ENCODE results near the gene SUGCT. TPM values are rescaled to one million over a fixed set of nuclear protein-coding genes. Genes with fewer than 3 reads are reported as not detected.
"Not testable (repeated sequence)": the region's sequence is repeated elsewhere in the genome, so short reads cannot be mapped to it uniquely, and the experiment has no call there.

SUGCT gene
- total RNA-seq, 1 donor from 2014 or later = 1.6 TPM

DNA sequence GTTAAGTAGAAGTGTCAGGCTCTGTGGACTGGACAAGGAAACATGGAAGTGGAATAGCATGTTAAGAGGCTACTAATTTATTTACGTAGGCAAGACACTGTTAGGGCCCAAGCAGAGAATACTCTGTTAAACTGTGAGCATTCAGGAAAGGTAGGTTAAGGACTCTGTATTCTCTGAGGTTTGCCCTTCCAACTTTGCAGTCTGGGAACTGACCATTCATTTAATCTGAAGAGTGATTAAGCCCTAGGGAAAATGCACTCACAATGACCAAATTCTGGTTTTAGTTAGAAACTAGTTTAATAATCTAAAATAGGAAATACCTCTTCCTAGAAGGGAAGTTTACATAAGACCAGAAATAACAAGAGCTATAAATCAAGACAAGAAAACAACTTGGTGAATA is 266.6 kb downstream of the SUGCT start:
- Mint-ChIP-seq H3K27ac (ENCODE audit: unreplicated experiment) (no peak overlapping the region), H3K36me3 (ENCODE audit: low read depth, unreplicated experiment) (no peaks in the 10 kb centered on the region), H3K9me3 (ENCODE audit: unreplicated experiment) (no peaks in the 10 kb centered on the region), H3K27me3 (ENCODE audit: unreplicated experiment) (no peaks in the 10 kb centered on the region), H3K4me3 (ENCODE audit: unreplicated experiment) (no peak overlapping the region), H3K4me1 (ENCODE audit: unreplicated experiment) (peaks cover 4% of the 10 kb centered on the region)
- TF ChIP-seq, protein P1, sequence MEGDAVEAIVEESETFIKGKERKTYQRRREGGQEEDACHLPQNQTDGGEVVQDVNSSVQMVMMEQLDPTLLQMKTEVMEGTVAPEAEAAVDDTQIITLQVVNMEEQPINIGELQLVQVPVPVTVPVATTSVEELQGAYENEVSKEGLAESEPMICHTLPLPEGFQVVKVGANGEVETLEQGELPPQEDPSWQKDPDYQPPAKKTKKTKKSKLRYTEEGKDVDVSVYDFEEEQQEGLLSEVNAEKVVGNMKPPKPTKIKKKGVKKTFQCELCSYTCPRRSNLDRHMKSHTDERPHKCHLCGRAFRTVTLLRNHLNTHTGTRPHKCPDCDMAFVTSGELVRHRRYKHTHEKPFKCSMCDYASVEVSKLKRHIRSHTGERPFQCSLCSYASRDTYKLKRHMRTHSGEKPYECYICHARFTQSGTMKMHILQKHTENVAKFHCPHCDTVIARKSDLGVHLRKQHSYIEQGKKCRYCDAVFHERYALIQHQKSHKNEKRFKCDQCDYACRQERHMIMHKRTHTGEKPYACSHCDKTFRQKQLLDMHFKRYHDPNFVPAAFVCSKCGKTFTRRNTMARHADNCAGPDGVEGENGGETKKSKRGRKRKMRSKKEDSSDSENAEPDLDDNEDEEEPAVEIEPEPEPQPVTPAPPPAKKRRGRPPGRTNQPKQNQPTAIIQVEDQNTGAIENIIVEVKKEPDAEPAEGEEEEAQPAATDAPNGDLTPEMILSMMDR (IDR thresholded peaks at IDR 0.05; ENCODE audit: unreplicated experiment) = no peak
- DNase-seq (ENCODE audit: low spot score) = no peak

DNA sequence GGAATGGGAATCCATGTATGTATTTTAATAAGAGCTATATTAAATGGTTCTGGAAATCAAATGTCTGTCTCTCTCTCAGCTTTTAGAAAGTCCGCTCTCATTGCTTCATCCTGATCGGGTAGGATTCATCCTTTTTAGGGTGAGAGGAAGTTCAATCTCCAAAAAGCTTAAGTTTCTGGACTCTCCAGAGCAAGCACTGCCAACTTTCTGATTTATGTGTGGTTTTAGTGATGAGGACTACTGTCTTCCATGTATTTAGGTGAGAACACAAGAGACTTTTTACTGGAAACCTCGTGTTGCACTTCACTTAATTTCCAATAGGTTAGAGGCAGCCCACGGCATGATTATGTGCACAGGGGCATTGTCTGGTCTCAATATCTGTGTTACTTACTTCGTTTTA is 267.9 kb downstream of the SUGCT start:
- TF ChIP-seq, protein P1 (IDR thresholded peaks at IDR 0.05; ENCODE audit: unreplicated experiment) = no peak
- no peak overlapping the region for H3K27ac Mint-ChIP-seq (ENCODE audit: unreplicated experiment)
- no peak overlapping the region for H3K4me3 Mint-ChIP-seq (ENCODE audit: unreplicated experiment)
- no peak for DNase-seq (ENCODE audit: low spot score)
- no peaks in the 10 kb centered on the region for H3K27me3 Mint-ChIP-seq (ENCODE audit: unreplicated experiment)
- H3K9me3 Mint-ChIP-seq (ENCODE audit: unreplicated experiment) = no peaks in the 10 kb centered on the region
- peaks cover 4% of the 10 kb centered on the region for H3K4me1 Mint-ChIP-seq (ENCODE audit: unreplicated experiment)
- H3K36me3 Mint-ChIP-seq (ENCODE audit: low read depth, unreplicated experiment) = no peaks in the 10 kb centered on the region

DNA sequence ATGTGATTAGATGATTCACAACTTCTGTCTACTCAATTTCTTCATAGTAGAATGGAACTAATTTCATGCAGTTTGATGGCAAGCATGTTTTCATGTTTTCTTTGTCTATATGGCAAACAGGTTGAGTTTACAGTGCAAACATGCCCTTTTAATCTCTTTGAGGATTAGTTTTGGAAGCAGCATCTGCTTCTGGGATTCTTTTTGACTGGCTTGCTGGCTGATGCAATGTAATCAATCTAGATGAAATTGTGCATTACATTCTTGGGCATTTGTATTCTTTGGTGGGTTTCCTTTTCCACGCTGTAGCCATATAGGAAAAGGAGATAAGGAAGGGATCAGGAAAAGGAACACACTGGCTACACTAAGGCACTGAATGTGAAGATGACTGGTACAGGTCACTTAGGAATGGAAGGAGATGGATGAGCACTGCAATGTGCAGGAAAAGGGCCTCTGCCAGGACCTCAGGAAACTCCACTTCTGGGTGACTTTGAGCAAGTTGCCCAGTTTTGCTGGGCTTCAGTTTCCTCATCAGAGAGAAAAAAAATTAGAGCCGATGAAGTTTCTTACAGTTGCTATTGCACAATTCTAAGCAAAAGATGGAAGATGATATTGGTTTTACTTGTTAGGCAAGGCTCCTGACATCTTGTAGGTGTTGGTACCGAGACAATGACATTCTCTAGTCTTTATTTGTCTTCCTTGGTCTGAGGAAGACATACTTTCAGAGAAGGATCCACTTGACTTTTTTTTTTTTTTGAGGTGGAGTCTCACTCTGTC is 269.1 kb downstream of the SUGCT start:
- Mint-ChIP-seq H3K27ac (ENCODE audit: unreplicated experiment) (no peak overlapping the region), H3K4me3 (ENCODE audit: unreplicated experiment) (no peak overlapping the region), H3K9me3 (ENCODE audit: unreplicated experiment) (no peaks in the 10 kb centered on the region), H3K36me3 (ENCODE audit: low read depth, unreplicated experiment) (no peaks in the 10 kb centered on the region), H3K27me3 (ENCODE audit: unreplicated experiment) (no peaks in the 10 kb centered on the region), H3K4me1 (ENCODE audit: unreplicated experiment) (peaks cover 4% of the 10 kb centered on the region)
- TF ChIP-seq, protein P1 (IDR thresholded peaks at IDR 0.05; ENCODE audit: unreplicated experiment) = no peak
- DNase-seq (ENCODE audit: low spot score) = no peak

DNA sequence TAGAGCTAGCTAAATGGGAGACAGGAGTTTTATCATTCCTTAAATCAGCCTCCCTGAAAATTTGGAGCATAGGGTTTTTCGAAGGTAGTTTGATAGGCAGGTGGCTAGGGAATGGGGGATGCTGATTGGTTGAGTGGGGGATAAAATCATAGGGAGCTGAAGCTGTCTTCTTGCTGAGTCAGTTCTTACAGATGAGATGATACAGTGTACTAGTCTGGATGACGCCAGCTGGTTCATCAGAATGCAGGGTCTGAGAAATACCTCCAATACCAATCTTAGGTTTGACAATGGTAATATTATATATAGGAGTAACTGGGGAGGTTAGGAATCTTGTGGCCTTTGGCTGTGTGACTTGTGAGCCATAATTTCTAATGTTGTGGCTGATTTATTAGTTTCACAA is 271.2 kb downstream of the SUGCT start:
- Mint-ChIP-seq H3K27me3 (ENCODE audit: unreplicated experiment) (no peaks in the 10 kb centered on the region), H3K36me3 (ENCODE audit: low read depth, unreplicated experiment) (no peaks in the 10 kb centered on the region), H3K4me3 (ENCODE audit: unreplicated experiment) (no peak overlapping the region), H3K9me3 (ENCODE audit: unreplicated experiment) (no peaks in the 10 kb centered on the region), H3K4me1 (ENCODE audit: unreplicated experiment) (peaks cover 4% of the 10 kb centered on the region), H3K27ac (ENCODE audit: unreplicated experiment) (no peak overlapping the region)
- DNase-seq (ENCODE audit: low spot score) = no peak
- TF ChIP-seq, protein P1 (IDR thresholded peaks at IDR 0.05; ENCODE audit: unreplicated experiment) = no peak

DNA sequence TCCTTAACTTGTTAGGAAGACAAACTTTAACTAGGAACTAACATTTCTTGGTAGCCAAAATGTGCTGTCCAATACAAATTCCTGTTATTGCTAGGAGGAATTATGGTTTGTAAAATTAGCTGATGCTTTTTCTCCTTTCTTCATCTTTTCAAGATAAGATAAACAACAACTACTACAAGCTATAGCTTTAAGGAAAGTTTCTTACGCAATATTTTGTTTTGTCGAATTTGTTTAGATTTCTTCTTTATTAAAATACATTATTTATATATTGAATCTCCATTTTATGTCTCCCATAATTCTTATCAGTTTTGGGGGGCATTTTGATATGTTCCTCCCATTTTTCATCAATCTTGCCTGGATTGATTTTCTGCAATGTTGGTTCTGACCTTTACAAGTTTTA is 277.5 kb downstream of the SUGCT start:
- H3K9me3 Mint-ChIP-seq (ENCODE audit: unreplicated experiment) = no peaks in the 10 kb centered on the region
- H3K4me3 Mint-ChIP-seq (ENCODE audit: unreplicated experiment) = no peak overlapping the region
- H3K36me3 Mint-ChIP-seq (ENCODE audit: low read depth, unreplicated experiment) = no peaks in the 10 kb centered on the region
- DNase-seq (ENCODE audit: low spot score) = no peak
- H3K27me3 Mint-ChIP-seq (ENCODE audit: unreplicated experiment) = no peaks in the 10 kb centered on the region
- TF ChIP-seq, protein P1 (IDR thresholded peaks at IDR 0.05; ENCODE audit: unreplicated experiment) = no peak
- no peak overlapping the region for H3K27ac Mint-ChIP-seq (ENCODE audit: unreplicated experiment)
- no peaks in the 10 kb centered on the region for H3K4me1 Mint-ChIP-seq (ENCODE audit: unreplicated experiment)

DNA sequence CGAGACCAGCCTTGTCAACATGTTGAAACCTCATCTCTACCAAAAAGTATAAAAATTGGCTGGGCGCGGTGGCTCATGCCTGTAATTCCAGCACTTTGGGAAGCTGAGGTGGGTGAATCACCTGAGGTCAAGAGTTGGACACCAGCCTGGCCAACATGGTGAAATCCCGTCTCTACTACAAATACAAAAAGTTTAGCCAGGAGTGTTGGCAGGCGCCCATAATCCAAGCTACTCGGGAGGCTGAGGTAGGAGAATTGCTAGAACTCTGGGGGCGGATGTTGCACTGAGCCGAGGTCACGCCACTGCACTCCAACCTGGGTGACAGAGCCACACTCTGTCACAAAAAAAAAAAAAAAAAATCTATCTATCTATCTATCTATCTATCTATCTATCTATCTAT is 279.9 kb downstream of the SUGCT start:
- H3K27me3 Mint-ChIP-seq (ENCODE audit: unreplicated experiment); H3K27ac Mint-ChIP-seq (ENCODE audit: unreplicated experiment); H3K4me3 Mint-ChIP-seq (ENCODE audit: unreplicated experiment); H3K9me3 Mint-ChIP-seq (ENCODE audit: unreplicated experiment); DNase-seq (ENCODE audit: low spot score); H3K4me1 Mint-ChIP-seq (ENCODE audit: unreplicated experiment); H3K36me3 Mint-ChIP-seq (ENCODE audit: low read depth, unreplicated experiment): not testable (repeated sequence)

Measured in endothelial cell (in vitro differentiated cells).